Measurements from ENCODE around the gene PIEZO2.

Gene PIEZO2

GRCh38 chr18:10822456-10822855 is 326.9 kb downstream of the PIEZO2 start:
- no peak for DNase-seq (ENCODE audit: extremely low read depth, low read depth)
- TF ChIP-seq CTCF (IDR thresholded peaks at IDR 0.05; ENCODE audit: low read depth, low read length): no peak

GRCh38 chr18:10820681-10821080 is 328.7 kb downstream of the PIEZO2 start:
- no peak for TF ChIP-seq CTCF (IDR thresholded peaks at IDR 0.05; ENCODE audit: low read depth, low read length)
- no peak for DNase-seq (ENCODE audit: extremely low read depth, low read depth)

GRCh38 chr18:10814336-10814735 is 335.0 kb downstream of the PIEZO2 start:
- TF ChIP-seq CTCF (IDR thresholded peaks at IDR 0.05; ENCODE audit: low read depth, low read length): no peak
- no peak for DNase-seq (ENCODE audit: extremely low read depth, low read depth)

- TF ChIP-seq CTCF (IDR thresholded peaks at IDR 0.05; ENCODE audit: low read depth, low read length): no peak
Measured at GRCh38 chr18:10805587-10806118, 343.7 kb downstream of the PIEZO2 start.

GRCh38 chr18:10804126-10804525 is 345.2 kb downstream of the PIEZO2 start:
- DNase-seq (ENCODE audit: extremely low read depth, low read depth): no peak

More at GRCh38 chr18:10805587-10806118, 343.7 kb downstream of the PIEZO2 start:
- DNase-seq (ENCODE audit: extremely low read depth, low read depth): no peak

GRCh38 chr18:10798727-10799550 is 350.4 kb downstream of the PIEZO2 start:
- no peak for DNase-seq (ENCODE audit: extremely low read depth, low read depth)
- TF ChIP-seq CTCF (IDR thresholded peaks at IDR 0.05; ENCODE audit: low read depth, low read length): no peak

More at GRCh38 chr18:10804126-10804525, 345.2 kb downstream of the PIEZO2 start:
- TF ChIP-seq CTCF (IDR thresholded peaks at IDR 0.05; ENCODE audit: low read depth, low read length): no peak

- no peak for DNase-seq (ENCODE audit: extremely low read depth, low read depth)
- TF ChIP-seq CTCF (IDR thresholded peaks at IDR 0.05; ENCODE audit: low read depth, low read length): no peak
Measured at GRCh38 chr18:10797896-10798295, 351.5 kb downstream of the PIEZO2 start.

Measured in AG09319 (cell line).